ENCODE measurements around the gene EOLA1.
"Not testable (repeated sequence)": the region's sequence is repeated elsewhere in the genome, so short reads cannot be mapped to it uniquely, and the experiment has no call there.

The EOLA1 gene

GRCh38 chrX:149546962-149547361 lies 6.2 kb downstream of the EOLA1 start:
- not testable (repeated sequence) for DNase-seq

DNA sequence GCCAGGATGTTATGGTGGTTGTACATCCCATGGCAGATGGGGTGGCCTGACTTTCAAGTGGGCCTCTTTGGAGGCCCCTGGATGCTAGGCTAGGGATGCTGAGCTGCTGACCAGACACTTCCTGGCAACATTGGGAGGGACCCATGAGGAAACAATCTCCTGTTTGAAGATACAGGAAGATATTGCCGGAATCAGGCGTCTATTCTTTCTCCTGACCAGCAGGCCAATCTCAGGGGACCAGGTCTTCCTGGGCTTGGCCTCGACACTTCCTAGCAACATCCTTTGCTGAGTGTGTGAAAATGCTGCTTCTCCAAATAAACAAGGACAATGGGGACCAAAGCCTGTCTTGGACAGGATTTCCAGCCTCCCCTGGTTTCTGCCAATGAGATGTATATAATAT lies 7.0 kb downstream of the EOLA1 start:
- DNase-seq, result not testable (repeated sequence)

GRCh38 chrX:149549701-149550100 lies 8.9 kb downstream of the EOLA1 start, which contains the start of gene HSFX3:
Gene HSFX3 (minus strand): TSS chrX:149549924. CDS start chrX:149549852, 72 bp downstream.
- not testable (repeated sequence) for DNase-seq

GRCh38 chrX:149550454-149550853 lies 9.6 kb downstream of the EOLA1 start:
- DNase-seq, result not testable (repeated sequence)

GRCh38 chrX:149551245-149551938 lies 10.6 kb downstream of the EOLA1 start:
- DNase-seq, result not testable (repeated sequence)

DNA sequence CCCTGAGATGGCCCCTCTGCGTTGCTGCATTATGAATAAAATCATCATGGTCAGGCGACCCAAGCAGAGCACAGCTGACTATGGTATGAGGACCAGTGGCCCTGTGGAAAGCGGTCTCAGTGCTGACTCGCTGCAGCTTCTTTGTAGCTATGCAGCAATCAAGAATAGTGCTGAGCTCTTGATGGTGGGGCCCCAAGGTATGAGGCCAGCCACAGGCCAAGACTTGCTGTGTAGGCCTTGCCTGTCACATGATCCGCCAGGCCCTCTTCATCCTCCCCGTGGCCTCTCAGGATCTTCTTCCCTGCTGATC lies 11.1 kb downstream of the EOLA1 start:
- not testable (repeated sequence) for DNase-seq

- not testable (repeated sequence) for DNase-seq
Measured at GRCh38 chrX:149555251-149555650, 14.4 kb downstream of the EOLA1 start.

GRCh38 chrX:149563359-149563758 lies 22.5 kb downstream of the EOLA1 start:
- DNase-seq, result no peak

DNA sequence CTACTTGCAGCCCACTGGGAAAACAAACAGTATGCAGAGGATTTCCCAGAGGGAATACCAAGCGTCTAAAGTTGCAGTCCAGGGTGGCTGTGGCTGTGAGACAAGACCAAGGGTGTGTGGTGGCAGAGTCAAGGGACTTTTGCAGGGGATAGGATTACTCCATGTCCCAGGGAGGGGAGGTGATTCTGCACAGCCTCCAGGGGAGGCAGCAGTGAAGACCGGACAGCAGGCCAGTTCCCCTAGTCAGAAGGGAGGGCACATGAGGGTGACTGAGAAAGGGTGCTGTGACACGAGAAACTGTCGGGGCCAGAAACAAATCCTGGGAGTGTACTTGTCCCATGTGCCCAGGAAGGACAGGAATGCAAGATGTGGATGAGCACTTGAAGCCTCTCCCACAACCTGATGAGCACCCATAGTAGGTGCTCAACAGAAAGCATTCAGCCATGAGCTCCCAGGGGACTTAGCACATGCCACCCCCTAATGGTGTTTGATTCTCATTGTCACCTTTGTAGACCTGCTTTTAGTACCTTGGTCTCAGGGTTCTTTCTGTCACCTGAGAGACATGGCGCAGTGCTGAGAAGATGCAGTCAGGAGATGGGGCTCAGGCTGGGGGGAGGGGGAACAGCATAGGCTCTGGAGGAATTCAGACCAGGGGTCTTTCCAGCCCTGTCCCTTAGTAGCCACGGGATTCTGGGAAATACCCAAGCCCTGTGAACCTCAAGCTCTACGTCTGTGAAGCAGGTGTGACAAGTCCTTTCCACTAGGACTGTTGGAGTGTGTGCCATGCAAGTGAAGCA lies 27.0 kb downstream of the EOLA1 start:
- no peak for DNase-seq

GRCh38 chrX:149568701-149569296 lies 28.0 kb downstream of the EOLA1 start:
- DNase-seq, result no peak

DNA sequence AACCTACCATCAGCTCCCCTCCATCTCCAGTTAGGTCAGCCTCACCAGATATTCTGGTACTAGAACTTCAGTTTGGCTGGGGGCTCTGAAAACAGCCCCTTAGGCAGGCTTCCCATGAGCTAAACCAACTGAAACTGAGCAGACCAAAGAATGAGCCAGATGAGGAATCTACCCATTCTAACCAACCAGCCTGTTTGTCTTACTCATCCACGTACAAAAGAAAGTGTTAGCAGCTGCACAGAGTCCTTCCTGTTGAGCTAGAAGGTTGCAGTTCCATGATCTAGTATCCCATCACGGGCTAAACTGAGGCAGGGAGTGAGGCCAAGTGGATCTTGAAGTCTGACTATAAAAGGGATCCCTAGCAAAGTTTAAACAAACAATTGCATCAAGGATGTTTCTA lies 29.0 kb downstream of the EOLA1 start:
- DNase-seq, result no peak

DNA sequence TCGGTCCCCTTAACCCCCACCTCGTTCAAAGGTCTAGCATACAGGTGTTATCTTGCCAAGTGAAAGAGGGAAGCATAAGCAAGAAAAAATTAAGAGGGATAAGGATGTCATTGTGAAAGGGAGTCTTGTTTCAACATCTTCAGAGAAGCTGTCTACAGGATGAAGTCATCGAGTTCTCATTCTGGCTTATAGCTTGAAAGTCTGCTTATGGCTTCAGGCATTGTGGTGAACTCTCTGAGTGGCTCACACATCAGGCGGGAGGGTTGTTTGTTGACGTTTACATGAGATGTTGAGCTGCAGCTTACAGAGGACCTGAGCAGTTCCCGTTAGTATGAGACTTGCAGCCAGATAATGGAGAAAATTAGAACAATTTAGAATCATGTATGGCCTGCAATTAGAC lies 29.9 kb downstream of the EOLA1 start:
- no peak for DNase-seq

DNA sequence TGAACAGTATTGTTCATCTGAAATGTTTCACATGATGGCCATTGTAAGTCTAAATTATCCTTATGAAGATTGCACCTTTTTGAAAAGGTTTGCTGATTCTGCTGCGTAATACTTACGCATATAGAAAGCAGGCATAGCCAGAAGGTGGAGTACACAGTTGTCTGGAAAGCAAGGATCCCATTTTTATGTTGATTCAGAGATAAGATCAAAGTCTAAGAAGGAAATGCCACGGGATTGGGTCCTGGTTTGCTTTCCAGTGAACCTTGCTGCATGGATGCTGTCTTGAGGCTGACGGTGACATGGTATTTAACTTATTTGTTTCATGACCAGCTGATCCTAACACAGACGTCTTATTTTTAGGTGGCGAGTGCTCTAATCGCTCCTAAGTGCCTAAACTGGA lies 31.0 kb downstream of the EOLA1 start:
- no peak for DNase-seq

- no peak for DNase-seq
Measured at GRCh38 chrX:149572743-149573142, 31.9 kb downstream of the EOLA1 start.

DNA sequence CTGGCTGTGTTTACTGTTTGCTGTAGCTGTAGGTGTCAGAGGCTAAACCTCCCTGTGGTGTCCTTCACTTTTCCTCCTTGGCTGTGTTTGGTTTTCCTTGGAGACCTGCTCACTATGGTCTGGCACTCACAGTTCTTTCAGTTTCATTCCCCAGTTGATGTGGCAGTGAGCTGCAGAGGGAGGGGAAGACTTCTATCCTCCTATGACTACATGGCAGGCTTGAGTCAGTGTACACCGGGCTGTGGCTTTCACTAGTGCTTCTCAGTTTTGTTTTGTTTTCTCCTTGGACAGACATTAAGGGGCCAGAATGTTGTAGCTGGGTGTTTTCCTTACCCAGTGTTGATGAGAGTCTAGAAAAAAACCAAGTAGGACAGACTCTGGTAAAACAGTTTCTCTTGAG lies 32.6 kb downstream of the EOLA1 start:
- DNase-seq, result not testable (repeated sequence)

- not testable (repeated sequence) for DNase-seq
Measured at GRCh38 chrX:149585631-149586030, 44.8 kb downstream of the EOLA1 start.

- DNase-seq, result not testable (repeated sequence)
Measured at GRCh38 chrX:149587359-149587758, 46.5 kb downstream of the EOLA1 start, which contains the start of gene MAGEA9B. Gene MAGEA9B (minus strand): TSS chrX:149587459. CDS start chrX:149583179, 4,280 bp downstream.

- DNase-seq, result not testable (repeated sequence)
Measured at GRCh38 chrX:149590993-149591392, 50.2 kb downstream of the EOLA1 start.

GRCh38 chrX:149595214-149595613 lies 54.4 kb downstream of the EOLA1 start, which contains the start of gene HSFX2:
Gene HSFX2 (minus strand): TSS chrX:149595314. CDS start chrX:149594700, 614 bp downstream.
- DNase-seq, result not testable (repeated sequence)

- not testable (repeated sequence) for DNase-seq
Measured at GRCh38 chrX:149595943-149596342, 55.1 kb downstream of the EOLA1 start.

Data from SHP77 treated with DMSO at 0.1 percent for 48 hours (cell line).